GM18499 (cell line): ENCODE measurements around the gene DERL2.

Source experiments
- ATAC-seq: cut with Tn5 transposase; IDR thresholded peaks from one replicate; pipeline ENCODE4 v1.9.1; 2021; ENCODE audit warnings: moderate number of reproducible peaks; ENCODE audit not compliant: insufficient read depth, unreplicated experiment

The DERL2 gene

DNA sequence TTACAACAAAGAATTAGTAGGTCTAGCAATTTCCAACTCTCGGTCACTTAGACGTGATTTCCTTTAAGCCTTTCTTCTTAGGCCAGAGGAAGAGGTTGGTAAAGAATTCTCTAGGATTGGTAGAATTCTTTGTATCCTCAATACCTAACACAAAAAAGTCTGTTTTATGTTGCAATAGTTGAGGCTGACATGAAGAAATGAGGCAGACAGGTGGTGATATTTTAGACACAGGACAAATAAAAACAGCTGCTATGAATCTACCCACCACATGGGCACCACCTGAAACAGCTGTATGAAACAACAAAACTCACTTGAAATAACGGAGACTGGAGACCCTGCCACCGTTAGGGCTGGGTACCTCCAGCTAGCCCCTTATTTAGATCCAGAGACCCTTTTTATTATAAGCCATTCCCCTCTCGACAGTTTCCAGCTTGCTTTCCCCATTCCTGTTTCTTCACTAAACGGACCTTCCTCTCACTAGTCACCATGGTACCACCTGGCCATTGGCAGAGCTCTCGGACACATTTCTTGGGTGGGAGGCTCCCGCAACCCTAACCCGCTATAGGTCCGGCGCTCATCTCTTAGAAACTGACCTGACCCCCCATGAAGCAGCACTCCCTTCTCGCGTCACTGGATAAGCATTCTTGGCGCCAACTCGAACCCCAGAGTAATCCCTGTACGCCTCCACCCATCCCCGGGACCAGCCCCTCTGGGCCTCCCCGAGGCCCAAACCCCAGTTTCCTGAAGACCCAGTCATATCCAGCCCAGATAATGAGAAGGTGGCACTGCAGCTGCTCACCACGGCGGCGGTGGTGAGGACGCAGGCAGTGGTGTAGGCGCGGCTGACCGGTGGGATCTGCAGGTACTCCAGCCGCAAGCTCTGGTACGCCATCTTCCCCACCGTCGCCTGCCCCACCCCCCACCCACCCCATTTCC lies at the start of gene DERL2:
DERL2 (minus strand) TSS at position 909 of the 936 bp plus-strand sequence; CDS start at position 892, 17 bp downstream.
- ATAC-seq: peak; percentile 16

DNA sequence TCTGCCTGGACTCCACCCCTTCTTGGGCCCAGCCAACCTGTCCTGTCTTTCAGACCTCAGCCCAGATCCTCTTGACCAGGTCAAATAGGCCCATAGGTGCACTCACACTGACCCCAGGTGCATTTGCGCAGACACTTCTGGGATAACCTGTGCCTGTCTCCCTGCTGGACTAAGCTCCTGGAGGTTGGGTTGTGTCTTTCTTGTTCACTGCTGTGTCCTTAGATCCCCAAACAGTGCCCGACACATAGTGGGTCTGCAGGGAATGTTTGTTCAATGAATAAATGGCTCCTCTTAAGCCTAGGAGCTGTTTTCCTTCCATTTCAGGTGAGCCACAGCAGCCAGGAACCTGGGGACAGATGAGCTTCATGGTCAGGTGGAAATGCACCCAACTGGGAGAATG lies 49.5 kb upstream of the DERL2 start:
- ATAC-seq: no peak

DNA sequence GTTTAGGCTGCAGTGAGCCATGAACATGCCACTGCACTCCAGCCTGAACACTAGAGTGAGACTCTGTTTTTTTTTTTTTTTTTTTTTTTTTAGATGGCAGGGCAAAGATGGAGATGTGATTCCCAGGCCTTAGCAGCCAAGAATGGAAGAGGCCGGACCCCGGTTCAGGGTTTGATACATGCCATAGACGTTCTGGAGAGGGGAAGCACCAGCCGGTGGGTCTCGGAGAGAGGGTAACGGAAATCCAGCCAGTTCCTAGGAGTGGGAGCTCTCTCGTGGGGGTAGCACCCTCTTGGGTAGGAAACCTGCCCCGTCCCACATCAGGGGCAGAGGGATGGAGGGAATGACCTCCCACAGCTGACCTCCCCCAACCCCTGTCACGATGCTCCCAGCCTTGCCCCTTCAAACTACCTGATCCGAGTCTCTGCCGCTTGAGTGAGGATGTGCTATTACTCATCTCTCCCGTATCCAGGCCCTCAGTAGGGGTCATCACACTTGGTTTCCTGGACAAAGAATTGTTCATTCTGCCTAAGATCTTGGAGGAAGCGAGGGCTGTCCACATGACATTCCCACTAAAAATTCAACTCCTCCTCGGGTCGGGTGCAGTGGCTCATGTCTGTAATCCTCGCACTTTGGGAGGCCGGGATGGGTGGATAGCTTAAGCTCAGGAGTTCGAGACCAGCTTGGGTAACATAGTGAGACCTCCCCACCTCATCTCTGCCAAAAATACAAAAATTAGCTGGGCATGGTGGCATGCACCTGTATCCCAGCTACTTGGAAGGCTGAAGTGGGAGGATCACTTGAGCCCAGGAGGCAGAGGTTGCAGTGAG lies 47.7 kb upstream of the DERL2 start:
- ATAC-seq: no peak

DNA sequence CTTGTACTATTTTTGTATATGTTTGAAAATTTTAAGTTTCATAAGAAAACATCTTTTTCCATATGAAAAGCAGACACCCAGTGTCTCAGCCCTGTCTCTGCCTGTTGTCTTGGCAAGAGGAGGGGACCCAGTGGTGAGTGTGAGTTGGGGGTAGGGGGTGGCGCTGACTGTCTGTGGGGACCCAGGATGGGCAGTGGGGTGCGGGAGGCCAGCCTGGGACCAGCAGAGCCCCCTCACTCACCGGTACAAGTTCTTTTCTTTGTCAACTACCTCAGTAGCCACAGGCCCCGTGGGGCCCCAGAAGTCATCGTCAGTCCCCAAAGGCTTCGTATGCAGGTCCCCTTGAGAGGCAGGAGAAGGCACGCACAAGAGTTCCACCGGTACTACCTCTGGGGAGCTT lies 46.6 kb upstream of the DERL2 start:
- ATAC-seq: no peak

DNA sequence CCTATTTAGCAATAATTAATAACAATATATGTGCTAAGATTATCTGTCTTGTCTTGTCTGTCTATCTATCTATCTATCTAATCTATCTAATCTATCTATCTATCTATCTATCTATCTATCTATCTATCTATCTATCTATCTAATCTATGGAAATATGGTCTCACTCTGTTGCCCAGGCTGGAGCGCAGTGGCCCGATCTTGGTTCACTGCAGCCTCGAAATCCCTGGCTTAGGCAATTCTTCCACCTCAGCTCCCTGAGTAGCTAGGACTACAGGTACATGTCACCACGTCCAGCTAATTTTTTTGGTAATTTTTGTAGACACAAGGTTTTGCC lies 45.1 kb upstream of the DERL2 start:
- ATAC-seq: no peak

DNA sequence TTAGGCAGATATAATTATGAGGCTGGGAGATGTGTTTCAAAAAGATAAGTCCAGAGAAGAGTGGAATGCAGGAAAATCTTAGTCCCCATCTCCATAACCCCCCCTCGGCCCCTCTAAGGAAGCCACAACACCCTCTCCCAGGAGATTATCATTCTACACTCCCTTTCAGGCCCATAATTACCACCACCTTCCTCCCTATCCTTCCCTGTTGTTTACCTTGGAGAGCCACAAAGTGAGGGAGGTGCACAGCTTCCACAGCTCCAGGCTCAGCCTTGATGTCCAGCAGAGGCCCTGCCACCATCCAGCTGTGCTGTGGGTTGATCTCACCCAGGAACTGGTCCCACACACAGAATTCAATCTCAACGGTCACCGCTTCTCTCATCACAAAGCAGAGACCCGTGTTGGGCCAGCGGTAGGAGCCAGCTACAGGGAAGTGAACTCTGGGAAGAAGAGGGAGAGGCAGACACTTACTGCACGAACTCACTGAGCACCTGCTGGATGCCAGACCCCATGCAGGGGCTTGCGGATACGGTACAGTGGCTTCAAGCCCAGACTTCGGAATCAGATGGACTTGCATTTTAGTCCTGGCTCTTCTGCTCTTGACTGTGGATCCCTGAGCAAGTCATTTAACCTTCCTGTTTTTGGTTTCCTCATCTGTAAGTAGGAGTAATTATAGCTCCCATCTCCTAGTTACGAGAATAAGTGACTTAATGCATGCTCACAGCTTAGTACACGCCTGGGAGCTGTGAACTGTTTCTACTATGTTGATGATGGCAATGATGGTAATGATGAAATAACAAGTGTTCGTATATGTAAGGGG lies 44.5 kb upstream of the DERL2 start:
- ATAC-seq: no peak

DNA sequence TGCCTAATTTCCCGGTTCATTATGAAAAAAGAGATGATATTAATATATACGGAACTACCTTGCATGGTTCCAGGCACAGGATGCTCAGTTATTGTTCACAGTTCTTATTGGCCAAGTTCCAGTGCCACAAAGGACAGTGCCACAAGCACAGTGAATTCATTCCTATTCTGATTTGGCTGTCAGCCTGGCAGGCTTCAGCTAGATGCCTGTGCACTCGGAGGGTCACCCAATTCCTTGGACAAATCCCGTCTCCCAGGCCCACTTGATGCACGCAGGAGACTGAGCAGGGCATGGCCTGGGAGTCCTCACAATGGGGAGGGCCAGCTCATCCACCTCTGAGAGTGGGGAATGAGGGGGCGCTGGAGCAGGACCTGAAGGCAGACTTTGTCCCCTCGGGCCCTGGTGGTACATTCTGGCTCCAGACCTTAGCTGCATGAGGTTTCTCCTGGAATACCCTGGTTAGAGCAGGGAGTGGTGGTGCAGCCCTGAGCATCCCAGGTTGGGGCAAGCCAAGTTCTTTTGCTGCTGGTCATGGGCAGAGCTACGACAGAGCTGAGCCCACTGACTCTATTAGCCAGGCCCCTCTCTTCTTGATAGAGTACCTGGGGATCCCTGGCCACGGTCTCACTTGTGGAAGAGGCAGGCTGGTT lies 41.7 kb upstream of the DERL2 start:
- no peak for ATAC-seq

DNA sequence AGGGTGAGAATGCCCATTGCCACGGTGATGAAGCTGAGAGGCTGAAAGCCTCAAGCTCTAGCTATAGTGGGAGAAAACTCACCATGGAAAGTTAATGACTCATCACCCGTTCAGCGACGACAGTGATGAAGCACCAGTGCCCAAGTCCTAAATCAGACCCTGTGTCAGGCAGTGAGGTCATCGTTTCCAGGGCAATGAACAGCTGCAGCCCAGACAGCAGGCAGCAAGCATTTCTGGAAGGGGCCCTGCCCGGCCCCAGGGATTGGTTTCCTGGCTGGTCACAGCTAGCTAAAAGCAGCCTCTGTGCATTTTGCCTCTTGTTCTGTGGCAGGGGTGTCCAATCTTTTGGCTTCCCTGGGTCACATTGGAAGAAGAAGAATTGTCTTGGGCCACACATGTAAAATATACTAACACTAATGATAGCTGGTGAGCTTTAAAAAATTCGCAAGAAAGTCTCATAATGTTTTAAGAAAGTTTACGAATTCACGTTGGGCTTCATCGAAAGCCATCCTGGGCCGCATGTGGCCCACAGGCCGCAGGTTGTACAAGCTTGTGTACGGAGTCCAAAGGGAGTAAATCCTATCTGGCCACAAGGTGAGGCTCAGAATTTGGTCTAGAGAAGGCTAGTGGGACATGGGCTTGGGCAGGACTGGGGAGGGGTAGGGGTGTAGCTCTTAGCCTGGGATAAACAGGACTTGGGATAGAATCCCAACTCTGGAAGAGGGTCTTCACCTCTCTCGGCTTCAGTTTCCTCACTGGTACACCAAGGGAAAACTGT lies 41.0 kb upstream of the DERL2 start:
- no peak for ATAC-seq

DNA sequence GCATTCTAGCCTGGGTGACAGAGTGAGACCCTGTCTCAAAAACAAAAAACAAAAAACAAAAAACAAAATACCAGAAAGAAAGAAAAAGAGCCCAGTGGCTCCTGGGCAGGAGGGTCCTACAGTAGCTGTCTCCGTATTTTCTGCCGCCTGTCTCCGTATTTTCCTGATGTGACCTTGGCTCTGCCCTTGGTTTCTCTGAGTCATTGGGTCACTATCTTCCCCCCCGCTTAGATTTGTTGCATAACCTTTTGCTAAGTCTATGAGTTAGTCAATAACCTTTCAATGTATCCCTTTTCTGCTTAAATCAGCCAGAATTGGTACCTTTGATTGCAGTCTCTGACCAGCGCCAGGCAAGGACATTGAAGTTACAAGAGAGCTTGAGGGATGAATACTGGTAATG lies 37.3 kb upstream of the DERL2 start:
- no peak for ATAC-seq

DNA sequence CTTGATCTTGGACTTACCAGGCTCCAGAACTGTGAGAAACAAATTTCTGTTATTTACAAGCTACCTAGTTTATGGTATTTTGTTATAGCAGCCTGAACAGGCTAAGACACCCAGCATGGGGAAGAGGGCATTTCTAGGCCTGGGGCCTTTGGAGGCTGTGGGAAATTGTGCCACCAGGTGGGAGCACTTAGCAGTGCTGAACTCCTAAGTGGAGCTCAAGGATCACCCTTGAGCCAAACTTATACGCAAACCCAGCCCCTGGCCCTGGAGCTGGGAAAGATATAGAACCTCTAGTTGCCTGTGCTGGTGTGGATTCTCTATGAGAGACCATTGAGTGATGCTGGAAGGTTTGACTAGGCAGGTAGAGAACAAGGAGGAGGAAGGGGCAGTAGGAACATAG lies 36.5 kb upstream of the DERL2 start:
- no peak for ATAC-seq

DNA sequence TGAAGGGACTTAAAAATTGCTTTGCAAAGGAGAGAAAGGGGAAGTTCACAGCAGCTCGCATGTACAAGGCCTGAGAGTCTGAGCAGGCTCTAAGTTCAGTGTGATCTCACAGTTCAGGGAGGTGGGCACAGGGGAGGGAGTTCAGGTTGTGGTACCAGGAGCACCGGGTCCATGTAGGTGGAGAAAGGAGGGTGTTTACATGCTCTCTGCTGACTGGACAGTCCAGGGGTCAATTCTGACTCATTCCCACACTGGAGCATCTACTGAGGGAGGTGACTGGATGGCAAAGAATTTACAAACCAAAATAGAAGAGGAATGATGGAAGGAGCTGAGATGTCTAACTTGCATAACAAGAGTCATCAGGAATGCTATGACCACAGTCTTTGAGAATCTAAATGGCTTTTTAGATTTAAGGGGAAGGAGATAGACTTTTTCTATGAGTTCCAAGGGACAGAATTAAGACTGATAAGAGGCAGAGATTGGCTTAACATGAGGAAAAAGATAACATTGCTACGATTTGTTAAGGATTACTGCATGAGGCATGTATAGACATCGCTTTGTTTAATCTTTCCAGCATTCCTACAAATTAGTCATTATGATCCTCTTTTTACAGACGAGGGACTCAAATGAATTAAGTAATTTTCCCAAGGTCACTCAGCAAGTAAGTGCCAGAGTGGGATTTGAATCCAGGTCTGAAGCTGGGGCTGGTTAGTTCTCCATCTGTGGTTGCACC lies 30.2 kb upstream of the DERL2 start:
- ATAC-seq: no peak

DNA sequence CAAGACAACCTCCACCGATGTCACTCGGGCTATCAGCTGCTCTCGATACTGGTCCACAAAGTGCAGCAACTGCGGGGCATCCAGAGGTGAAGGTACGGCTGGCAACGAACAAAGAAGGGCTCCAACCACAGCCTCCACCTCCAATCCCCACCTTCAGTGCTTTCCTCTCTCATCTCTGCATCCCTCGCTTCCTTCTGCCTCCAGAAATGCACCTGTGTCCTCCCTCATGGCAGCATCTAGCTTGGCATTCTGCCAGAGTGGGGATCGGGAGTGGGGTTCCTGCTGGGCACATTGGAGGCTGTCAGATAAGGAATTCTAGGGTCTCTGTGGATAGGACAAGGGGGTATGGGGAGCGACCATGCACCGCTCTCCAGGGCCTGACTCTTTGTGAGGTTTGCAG lies 29.0 kb upstream of the DERL2 start:
- no peak for ATAC-seq

DNA sequence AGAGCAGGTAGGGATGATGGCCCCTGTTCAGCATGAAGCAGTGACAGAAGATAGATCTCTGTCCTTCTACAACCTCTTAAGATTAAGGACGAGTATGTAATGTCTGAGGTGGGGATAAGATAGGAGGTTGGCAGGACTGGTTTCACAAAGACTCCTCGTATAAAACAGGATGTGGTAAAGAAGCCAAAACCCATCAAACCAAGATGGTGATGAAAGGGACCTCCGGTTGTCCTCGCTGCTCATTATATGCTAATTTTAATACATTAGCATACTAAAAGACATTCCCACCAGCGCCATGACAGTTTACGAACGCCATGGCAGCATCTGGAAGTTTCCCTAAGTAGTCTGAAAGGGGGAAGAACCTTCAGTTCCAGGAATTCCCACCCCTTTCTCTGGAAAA lies 27.6 kb upstream of the DERL2 start:
- no peak for ATAC-seq

DNA sequence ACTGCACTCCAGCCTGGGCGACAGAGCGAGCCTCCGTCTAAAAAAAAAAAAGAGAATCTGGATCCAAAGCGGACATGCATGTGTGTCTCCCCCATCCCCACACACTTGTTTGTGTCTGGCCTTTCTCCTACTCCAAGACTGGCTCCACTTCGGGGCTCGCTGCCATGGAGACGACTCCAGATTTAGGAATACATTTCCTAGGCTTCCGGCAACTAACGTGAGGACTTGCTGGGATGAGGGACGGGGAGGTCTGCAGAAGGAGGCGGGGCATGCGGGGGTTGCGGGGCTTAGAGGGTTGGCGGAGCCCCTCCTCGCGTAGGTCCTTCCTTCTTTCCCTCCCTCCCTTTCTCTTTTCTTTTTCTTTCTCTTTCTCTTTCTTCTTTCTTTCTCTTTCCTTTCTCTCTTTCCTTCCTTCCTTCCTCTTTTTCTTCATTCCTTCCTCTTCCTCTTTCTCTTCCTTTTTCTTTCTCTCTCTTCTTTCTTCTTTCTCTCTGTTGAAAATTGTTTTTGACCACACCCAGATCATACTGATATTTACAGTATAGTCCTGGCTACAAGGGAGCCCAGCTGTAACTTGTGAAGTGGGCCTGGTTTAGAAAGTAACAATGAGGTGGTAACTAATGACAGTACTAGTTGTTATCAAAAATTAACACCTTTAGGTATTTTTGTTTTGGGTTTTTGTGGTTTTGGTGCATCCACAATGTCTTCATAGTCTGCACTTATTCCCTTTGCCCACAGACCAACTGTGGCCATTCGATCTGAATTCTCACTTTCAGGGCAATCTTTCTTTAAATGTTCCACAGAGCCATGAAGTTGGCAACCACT lies 25.6 kb upstream of the DERL2 start:
- no peak for ATAC-seq

DNA sequence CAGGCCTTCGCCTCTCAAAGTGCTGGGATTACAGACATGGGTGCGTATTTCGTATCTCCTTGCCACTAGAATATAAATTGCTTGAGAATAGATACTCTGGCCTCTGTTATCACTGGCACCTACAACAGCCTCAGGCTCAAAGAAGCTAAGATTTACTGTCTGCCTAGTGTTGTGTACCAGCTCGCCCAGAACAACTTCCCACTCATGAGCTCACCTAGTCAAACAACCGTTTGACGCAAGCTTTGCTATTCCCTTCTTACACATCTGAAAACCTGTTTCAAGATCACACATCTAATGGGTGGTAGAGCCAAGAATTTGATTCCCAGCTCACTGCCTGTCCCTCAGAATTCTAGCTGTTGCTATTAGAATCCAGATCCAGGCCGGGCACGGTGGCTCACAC lies 24.8 kb upstream of the DERL2 start:
- ATAC-seq: no peak

DNA sequence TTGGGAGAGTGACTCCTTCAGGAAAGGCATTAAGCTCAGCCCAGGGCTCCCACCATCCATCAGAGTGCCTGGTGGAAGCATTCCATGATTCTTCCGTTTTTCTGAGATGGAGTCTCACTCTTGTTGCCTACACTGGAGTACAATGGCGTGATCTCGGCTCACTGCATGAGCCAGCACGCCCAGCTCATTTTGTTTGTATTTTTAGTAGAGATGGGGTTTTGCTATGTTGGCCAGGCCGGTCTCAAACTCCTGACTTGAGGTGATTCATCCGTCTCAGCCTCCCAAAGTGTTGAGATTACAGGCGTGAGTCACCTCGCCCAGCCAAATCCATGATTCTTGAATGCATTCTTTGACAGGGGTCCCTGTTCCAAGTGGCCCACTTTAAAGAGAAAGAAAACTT lies 23.5 kb upstream of the DERL2 start:
- ATAC-seq: no peak

DNA sequence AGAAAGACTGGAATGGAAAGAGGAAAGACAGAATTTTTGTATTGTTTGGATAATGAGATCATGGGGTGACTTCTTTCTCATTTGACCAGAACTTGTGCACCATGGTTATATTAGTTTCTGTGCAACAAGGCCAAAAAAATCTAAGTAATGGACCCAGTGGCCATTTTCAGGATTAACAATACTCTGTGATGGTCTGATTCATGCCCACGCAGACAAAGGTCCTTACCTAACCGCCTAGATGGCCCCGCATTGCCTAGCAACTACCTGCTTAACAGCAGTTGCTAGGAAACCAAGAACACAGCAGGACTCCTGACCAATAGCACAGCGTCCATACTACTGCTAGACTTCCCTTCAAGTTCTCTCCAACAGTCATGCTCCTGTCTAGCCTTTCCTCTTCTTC lies 22.8 kb upstream of the DERL2 start:
- no peak for ATAC-seq

DNA sequence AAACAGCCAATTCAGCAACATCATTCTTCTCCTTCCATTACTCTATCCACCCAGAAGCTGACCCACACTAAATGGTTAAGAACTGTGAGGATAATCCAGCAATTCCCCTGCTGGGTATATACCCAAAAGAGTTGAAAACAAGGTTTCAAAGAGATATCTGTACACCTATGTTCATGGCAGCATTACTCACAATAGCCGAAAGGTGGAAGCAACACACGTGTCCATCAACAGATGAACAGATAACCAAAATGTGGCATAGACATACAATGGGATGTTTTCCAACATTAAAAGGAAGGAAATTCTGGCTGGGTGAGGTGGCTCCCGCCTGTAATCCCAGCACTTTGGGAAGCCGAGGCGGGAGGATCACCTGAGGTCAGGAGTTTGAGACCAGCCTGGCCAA lies 20.3 kb upstream of the DERL2 start:
- no peak for ATAC-seq
